Left lung (tissue), 10 donors: ENCODE measurements around the gene RAI14. TPM values are rescaled to one million over a fixed set of nuclear protein-coding genes. Genes with fewer than 3 reads are reported as not detected.
"Not testable (repeated sequence)": the region's sequence is repeated elsewhere in the genome, so short reads cannot be mapped to it uniquely, and the experiment has no call there.

Experiments
- ATAC-seq: fragments of 200-7000 bp; cut with Tn5 transposase; one replicate; pipeline ENCODE4 v1.9.1; 2020; ENCODE audit warnings: moderate library complexity
- DNase-seq, 4 donors: peaks; one replicate each; pipeline ENCODE4 v3.0.0-alpha.2; 2013 to 2020
- H3K27ac ChIP-seq, 2 donors: fragments of 200-600 bp; sonication (generic) in 1 of 2; one replicate each; pipeline versions ENCODE4 v1.5.0 to v1.8.0; 2020 to 2021
- H3K27me3 ChIP-seq, 2 donors: fragments of 200-600 bp; sonication (generic) in 1 of 2; one replicate each; pipeline versions ENCODE4 v1.5.0 to v1.8.0; 2020 to 2021
- H3K36me3 ChIP-seq, 2 donors: fragments of 200-600 bp; sonication (generic) in 1 of 2; one replicate each; pipeline versions ENCODE4 v1.5.0 to v1.8.0; 2020 to 2021
- H3K4me1 ChIP-seq, 2 donors: fragments of 200-600 bp; one replicate each; pipeline ENCODE4 v1.8.0; 2021
- H3K4me3 ChIP-seq, 2 donors: fragments of 200-600 bp; sonication (generic) in 1 of 2; one replicate each; pipeline versions ENCODE4 v1.5.0 to v1.8.0; 2020 to 2021; ENCODE audit warnings: mild to moderate bottlenecking in 1 of 2
- H3K9me3 ChIP-seq, 2 donors: fragments of 200-600 bp; sonication (generic) in 1 of 2; one replicate each; pipeline versions ENCODE4 v1.5.0 to v1.8.0; 2020 to 2021
- intact Hi-C, 2 donors: fragments of 100-400 bp; cut with DNase I; formaldehyde crosslinking; loops; one replicate each; pipeline versions ENCODE4 v1.11.2 to v1.14.2; 2022
- polyA plus RNA-seq, 6 donors: library from polyadenylated mRNA; unstranded; fragments of 120-200 nt; gene quantifications; one replicate each; pipeline ENCODE4 v1.2.1, GENCODE V29; 2013; ENCODE audit not compliant: insufficient read length in 6 of 6
- total RNA-seq, 2 donors: library from RNA; stranded (reverse); fragmentation: NEBNext Ultra II Directional; extraction: Animal tissue kit (Norgen Biotek cat#: 25700); gene quantifications; one replicate each; pipeline ENCODE4 v1.2.1, GENCODE V29; 2021
- TF ChIP-seq, protein P1 (sequence below), 2 donors: fragments of 200-600 bp; sonication (generic) in 1 of 2; IDR thresholded peaks; one replicate each; pipeline versions ENCODE4 v1.5.0 to v1.8.0; 2021; ENCODE audit warnings: antibody characterized with exemption in 2 of 2
- donor health status: DM: no; HTN: yes; CAD: no.
- donor health status: DM: no; HTN: no; CAD: no.

The RAI14 gene
- total and polyA plus RNA-seq, 8 donors, result 48.4 to 109 (median 53.8) TPM

DNA sequence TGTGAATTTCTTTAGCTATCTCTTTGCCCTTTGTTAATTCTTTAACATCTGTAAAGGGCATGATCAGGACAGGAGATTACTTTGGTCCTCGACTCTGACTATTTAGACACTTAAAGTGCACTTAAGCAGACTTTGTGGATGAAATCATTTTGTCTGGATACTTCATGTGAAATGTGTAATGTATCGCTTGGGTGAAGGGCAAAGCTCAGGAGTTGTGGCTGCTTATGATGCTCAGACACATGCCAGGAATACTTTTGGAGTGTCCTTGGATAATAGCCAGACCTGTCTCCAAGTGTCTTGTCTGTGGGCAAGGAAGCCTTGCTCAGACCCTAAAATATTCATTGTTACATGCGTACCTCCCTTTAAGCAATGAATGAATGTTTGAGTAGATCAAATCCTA lies 87.8 kb downstream of the RAI14 start:
- H3K9me3 ChIP-seq, result no peaks in the 10 kb centered on the region
- no peak overlapping the region for H3K27ac ChIP-seq
- no peak overlapping the region for H3K4me3 ChIP-seq
- ATAC-seq (peak; percentile 63), DNase-seq (no peak)
- intact Hi-C loops, result no loop called here
- no peaks in the 10 kb centered on the region for H3K4me1 ChIP-seq
- no peaks in the 10 kb centered on the region for H3K36me3 ChIP-seq
- TF ChIP-seq, protein P1, sequence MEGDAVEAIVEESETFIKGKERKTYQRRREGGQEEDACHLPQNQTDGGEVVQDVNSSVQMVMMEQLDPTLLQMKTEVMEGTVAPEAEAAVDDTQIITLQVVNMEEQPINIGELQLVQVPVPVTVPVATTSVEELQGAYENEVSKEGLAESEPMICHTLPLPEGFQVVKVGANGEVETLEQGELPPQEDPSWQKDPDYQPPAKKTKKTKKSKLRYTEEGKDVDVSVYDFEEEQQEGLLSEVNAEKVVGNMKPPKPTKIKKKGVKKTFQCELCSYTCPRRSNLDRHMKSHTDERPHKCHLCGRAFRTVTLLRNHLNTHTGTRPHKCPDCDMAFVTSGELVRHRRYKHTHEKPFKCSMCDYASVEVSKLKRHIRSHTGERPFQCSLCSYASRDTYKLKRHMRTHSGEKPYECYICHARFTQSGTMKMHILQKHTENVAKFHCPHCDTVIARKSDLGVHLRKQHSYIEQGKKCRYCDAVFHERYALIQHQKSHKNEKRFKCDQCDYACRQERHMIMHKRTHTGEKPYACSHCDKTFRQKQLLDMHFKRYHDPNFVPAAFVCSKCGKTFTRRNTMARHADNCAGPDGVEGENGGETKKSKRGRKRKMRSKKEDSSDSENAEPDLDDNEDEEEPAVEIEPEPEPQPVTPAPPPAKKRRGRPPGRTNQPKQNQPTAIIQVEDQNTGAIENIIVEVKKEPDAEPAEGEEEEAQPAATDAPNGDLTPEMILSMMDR (IDR thresholded peaks at IDR 0.05), result no peak
- H3K27me3 ChIP-seq, result no peaks in the 10 kb centered on the region

DNA sequence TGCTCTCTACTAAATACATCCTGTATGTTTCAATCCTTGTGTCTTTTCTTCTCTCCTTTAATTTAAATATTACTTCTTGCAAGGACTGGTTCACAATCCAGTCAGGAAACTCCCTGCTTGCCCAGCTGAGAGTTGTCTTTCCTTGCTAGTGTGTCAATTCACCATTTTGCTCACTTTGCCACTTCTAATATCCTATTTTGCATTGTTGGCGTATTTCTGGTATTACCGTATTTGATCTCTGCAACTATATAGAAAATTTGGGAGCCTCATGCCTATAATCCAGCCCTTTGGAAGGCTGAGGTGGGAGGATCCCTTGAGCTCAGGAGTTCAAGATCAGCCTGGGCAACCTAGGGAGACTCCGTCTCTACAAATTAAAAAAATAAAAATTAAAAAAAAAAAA lies 92.3 kb downstream of the RAI14 start:
- no peaks in the 10 kb centered on the region for H3K27me3 ChIP-seq
- TF ChIP-seq, protein P1 (IDR thresholded peaks at IDR 0.05), result no peak
- ATAC-seq (no peak), DNase-seq (no peak)
- intact Hi-C loops, result no loop called here
- no peak overlapping the region for H3K4me3 ChIP-seq
- H3K36me3 ChIP-seq, result no peaks in the 10 kb centered on the region
- H3K4me1 ChIP-seq, result no peaks in the 10 kb centered on the region
- no peak overlapping the region for H3K27ac ChIP-seq
- H3K9me3 ChIP-seq, result no peaks in the 10 kb centered on the region

DNA sequence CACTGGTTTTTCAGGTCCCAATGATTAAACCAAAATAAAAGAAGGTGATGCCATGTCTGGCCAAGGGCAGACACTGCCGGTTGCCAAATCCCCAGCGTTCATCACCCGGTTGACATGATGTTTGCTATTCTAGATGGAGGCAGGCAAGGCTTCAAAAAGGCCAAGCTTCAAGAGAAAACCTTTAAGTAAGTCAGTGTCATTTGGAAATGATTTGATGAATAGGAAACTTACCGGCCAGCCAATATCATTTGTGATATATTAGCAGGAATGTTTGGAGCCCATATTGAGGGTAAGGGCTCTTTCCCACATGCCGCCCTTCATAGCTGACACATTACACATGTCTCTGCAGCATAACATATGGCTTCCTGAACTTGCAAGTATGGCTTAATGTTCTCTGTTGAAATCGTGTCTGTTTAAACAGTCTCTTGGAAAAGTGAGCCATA lies 93.3 kb downstream of the RAI14 start:
- no peak for DNase-seq
- no peaks in the 10 kb centered on the region for H3K4me1 ChIP-seq
- no peak overlapping the region for H3K4me3 ChIP-seq
- H3K27ac ChIP-seq, result no peak overlapping the region
- TF ChIP-seq, protein P1 (IDR thresholded peaks at IDR 0.05), result no peak
- no peaks in the 10 kb centered on the region for H3K27me3 ChIP-seq
- intact Hi-C loops, result no loop called here
- H3K9me3 ChIP-seq, result no peaks in the 10 kb centered on the region
- ATAC-seq, result peak; percentile 17
- no peaks in the 10 kb centered on the region for H3K36me3 ChIP-seq

DNA sequence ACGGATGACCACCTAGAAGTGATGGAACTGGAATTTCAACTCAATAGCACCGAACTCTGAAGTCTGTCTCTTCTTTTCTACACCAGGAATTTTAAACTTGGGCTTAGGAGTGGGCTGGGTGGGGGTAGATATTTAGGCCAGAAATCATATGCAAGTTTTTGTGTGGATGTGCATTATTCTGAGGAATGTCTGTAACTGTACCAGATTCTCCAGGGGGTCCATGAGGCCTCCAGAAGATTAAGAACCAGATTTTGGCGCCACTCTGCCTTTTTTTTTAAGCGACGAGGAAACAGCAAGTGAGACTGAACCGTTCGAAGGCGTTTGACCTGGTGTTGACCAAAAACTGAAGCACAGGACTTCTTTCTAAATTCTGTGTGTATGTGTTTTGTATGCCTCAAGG lies 94.1 kb downstream of the RAI14 start:
- Histone ChIP-seq H3K9me3 (no peaks in the 10 kb centered on the region), H3K27me3 (no peaks in the 10 kb centered on the region), H3K4me1 (no peaks in the 10 kb centered on the region), H3K36me3 (no peaks in the 10 kb centered on the region), H3K27ac (no peak overlapping the region), H3K4me3 (no peak overlapping the region)
- intact Hi-C loops, result no loop called here
- ATAC-seq (no peak), DNase-seq (no peak)
- TF ChIP-seq, protein P1 (IDR thresholded peaks at IDR 0.05), result no peak

GRCh38 chr5:34751807-34752736 lies 95.9 kb downstream of the RAI14 start:
- TF ChIP-seq, protein P1 (IDR thresholded peaks at IDR 0.05), result no peak
- Histone ChIP-seq H3K4me3 (no peak overlapping the region), H3K36me3 (no peaks in the 10 kb centered on the region), H3K27me3 (no peaks in the 10 kb centered on the region), H3K4me1 (no peaks in the 10 kb centered on the region), H3K9me3 (no peaks in the 10 kb centered on the region), H3K27ac (no peak overlapping the region)
- no peak for DNase-seq
- ATAC-seq, result no peak
- intact Hi-C loops, result no loop called here

DNA sequence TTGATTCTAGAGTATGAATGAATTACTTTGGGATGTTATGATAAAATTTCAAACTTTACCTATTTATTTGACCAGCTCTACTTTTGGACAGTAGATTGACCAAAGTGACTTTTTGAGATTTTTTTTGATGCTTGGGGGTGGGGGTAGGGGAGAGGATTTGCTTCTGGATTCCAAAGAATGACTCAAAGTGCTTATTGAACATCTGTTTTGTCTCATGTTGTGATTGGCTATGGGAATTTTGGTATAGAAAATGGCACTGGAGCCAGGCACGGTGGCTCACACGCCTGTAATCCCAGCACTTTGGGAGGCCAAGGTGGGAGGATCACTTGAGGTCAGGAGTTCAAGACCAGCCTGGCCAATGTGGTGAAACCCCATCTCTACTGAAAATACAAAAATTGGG lies 97.1 kb downstream of the RAI14 start:
- intact Hi-C loops, ATAC-seq, H3K9me3 ChIP-seq, H3K27ac ChIP-seq, H3K27me3 ChIP-seq, H3K4me1 ChIP-seq, H3K4me3 ChIP-seq, DNase-seq, H3K36me3 ChIP-seq: not testable (repeated sequence)
